GM04504 (cell line): ENCODE measurements around the gene EIF1.
"Not testable (repeated sequence)": the region's sequence is repeated elsewhere in the genome, so short reads cannot be mapped to it uniquely, and the experiment has no call there.

ENCODE experiments used
- DNase-seq: peaks from one replicate; pipeline ENCODE4 v3.0.0-alpha.2; 2012; ENCODE audit warnings: low read depth

Gene EIF1

GRCh38 chr17:41655611-41656111 is 33.0 kb upstream of the EIF1 start:
- DNase-seq, result no peak

GRCh38 chr17:41656249-41657023 is 32.2 kb upstream of the EIF1 start:
- no peak for DNase-seq

GRCh38 chr17:41657176-41657754 is 31.4 kb upstream of the EIF1 start:
- DNase-seq, result no peak

- no peak for DNase-seq
Measured at GRCh38 chr17:41657936-41658335, 30.7 kb upstream of the EIF1 start.

GRCh38 chr17:41658846-41659245 is 29.8 kb upstream of the EIF1 start:
- DNase-seq, result no peak

- no peak for DNase-seq
Measured at GRCh38 chr17:41659427-41660212, 29.1 kb upstream of the EIF1 start.

GRCh38 chr17:41660221-41660711 is 28.4 kb upstream of the EIF1 start:
- DNase-seq, result no peak

- no peak for DNase-seq
Measured at GRCh38 chr17:41663451-41664171, 25.1 kb upstream of the EIF1 start.

GRCh38 chr17:41664172-41664457 is 24.6 kb upstream of the EIF1 start:
- DNase-seq, result no peak

GRCh38 chr17:41664587-41665565 is 23.8 kb upstream of the EIF1 start:
- no peak for DNase-seq

- DNase-seq, result no peak
Measured at GRCh38 chr17:41665566-41666236, 23.0 kb upstream of the EIF1 start.

GRCh38 chr17:41666237-41666641 is 22.4 kb upstream of the EIF1 start:
- DNase-seq, result no peak

GRCh38 chr17:41666708-41667279 is 21.9 kb upstream of the EIF1 start:
- no peak for DNase-seq

GRCh38 chr17:41667280-41668041 is 21.2 kb upstream of the EIF1 start:
- no peak for DNase-seq

- DNase-seq, result no peak
Measured at GRCh38 chr17:41672153-41672552, 16.5 kb upstream of the EIF1 start.

GRCh38 chr17:41675157-41676057 is 13.3 kb upstream of the EIF1 start:
- not testable (repeated sequence) for DNase-seq

GRCh38 chr17:41676058-41676419 is 12.6 kb upstream of the EIF1 start:
- DNase-seq, result no peak

GRCh38 chr17:41678411-41678906 is 10.2 kb upstream of the EIF1 start:
- no peak for DNase-seq
